NOMO-1 treated with dmso at 0.1 percent for 144 hours (cell line): ENCODE measurements around the gene SUZ12.
"Not testable (repeated sequence)": the region's sequence is repeated elsewhere in the genome, so short reads cannot be mapped to it uniquely, and the experiment has no call there.

Experiments
- DNase-seq: peaks from one replicate; lab custom pipeline; 2025; ENCODE audit not compliant: unreplicated experiment; lab: John Stamatoyannopoulos, UW

The SUZ12 gene

GRCh38 chr17:31942396-31942795, 5.6 kb downstream of the SUZ12 start:
- not testable (repeated sequence) for DNase-seq

- not testable (repeated sequence) for DNase-seq
These were observed 15.1 kb downstream of the SUZ12 start for GRCh38 chr17:31951953-31952352.

- DNase-seq = not testable (repeated sequence)
These were observed 27.3 kb downstream of the SUZ12 start for GRCh38 chr17:31964131-31964530.

- DNase-seq = no peak
These were observed 30.8 kb downstream of the SUZ12 start for GRCh38 chr17:31967648-31968047.

GRCh38 chr17:31970416-31970815, 33.6 kb downstream of the SUZ12 start:
- not testable (repeated sequence) for DNase-seq

- not testable (repeated sequence) for DNase-seq
These were observed 37.7 kb downstream of the SUZ12 start for GRCh38 chr17:31974269-31975071.

GRCh38 chr17:31975391-31975790, 38.6 kb downstream of the SUZ12 start:
- DNase-seq = not testable (repeated sequence)

GRCh38 chr17:31991821-31992220, 55.0 kb downstream of the SUZ12 start:
- not testable (repeated sequence) for DNase-seq

- no peak for DNase-seq
These were observed 60.2 kb downstream of the SUZ12 start for GRCh38 chr17:31997005-31997404.

GRCh38 chr17:32006957-32007462, 70.2 kb downstream of the SUZ12 start, which contains the start of gene LRRC37B:
Gene LRRC37B (plus strand): TSS chr17:32007383. CDS start chr17:32021393, 14,010 bp downstream.
- peak; percentile 86 for DNase-seq

GRCh38 chr17:32007463-32008298, 70.9 kb downstream of the SUZ12 start:
- no peak for DNase-seq

- DNase-seq = no peak
These were observed 72.4 kb downstream of the SUZ12 start for GRCh38 chr17:32009262-32009542.

GRCh38 chr17:32010114-32010513, 73.3 kb downstream of the SUZ12 start:
- DNase-seq = no peak

GRCh38 chr17:32015245-32016013, 78.6 kb downstream of the SUZ12 start:
- no peak for DNase-seq

- DNase-seq = peak; percentile 16
These were observed 79.4 kb downstream of the SUZ12 start for GRCh38 chr17:32016231-32016630.

- DNase-seq = no peak
These were observed 82.4 kb downstream of the SUZ12 start for GRCh38 chr17:32019228-32019627.

- no peak for DNase-seq
These were observed 84.3 kb downstream of the SUZ12 start for GRCh38 chr17:32020943-32021614.

- no peak for DNase-seq
These were observed 84.8 kb downstream of the SUZ12 start for GRCh38 chr17:32021615-32021955.

GRCh38 chr17:32022554-32022953, 85.7 kb downstream of the SUZ12 start:
- DNase-seq = not testable (repeated sequence)

- DNase-seq = not testable (repeated sequence)
These were observed 90.5 kb downstream of the SUZ12 start for GRCh38 chr17:32027271-32027670.

GRCh38 chr17:32033223-32033622, 96.4 kb downstream of the SUZ12 start:
- DNase-seq = no peak
